Cardiac fibroblast (primary cell): ENCODE results near the gene SETBP1.
A peak's percentile ranks its signal among the peaks of the same experiment; 100 is the strongest.

Experiments
- DNase-seq, 2 donors: peaks; one replicate each; pipeline versions ENCODE4 v3.0.0 to v3.0.0-alpha.2; 2010; ENCODE audit warnings: low read depth in 2 of 2
- H3K4me3 ChIP-seq, 2 donors: replicated peaks in 1 of 2; 1 replicate in 1 of 2; 2 replicates in 1 of 2; pipeline ENCODE4 v1.5.1; 2011; ENCODE audit warnings: low read depth in 2 of 2, low read length in 2 of 2, mild to moderate bottlenecking in 2 of 2, moderate library complexity in 1 of 2
- TF ChIP-seq, protein P1 (sequence below): IDR thresholded peaks from one replicate; pipeline ENCODE4 v1.5.1; 2011; ENCODE audit warnings: low read depth, mild to moderate bottlenecking, low read length, inconsistent platforms

SETBP1 gene

GRCh38 chr18:44897816-44898215 lies 217.1 kb downstream of the SETBP1 start:
- no peak for DNase-seq
- TF ChIP-seq, protein P1, sequence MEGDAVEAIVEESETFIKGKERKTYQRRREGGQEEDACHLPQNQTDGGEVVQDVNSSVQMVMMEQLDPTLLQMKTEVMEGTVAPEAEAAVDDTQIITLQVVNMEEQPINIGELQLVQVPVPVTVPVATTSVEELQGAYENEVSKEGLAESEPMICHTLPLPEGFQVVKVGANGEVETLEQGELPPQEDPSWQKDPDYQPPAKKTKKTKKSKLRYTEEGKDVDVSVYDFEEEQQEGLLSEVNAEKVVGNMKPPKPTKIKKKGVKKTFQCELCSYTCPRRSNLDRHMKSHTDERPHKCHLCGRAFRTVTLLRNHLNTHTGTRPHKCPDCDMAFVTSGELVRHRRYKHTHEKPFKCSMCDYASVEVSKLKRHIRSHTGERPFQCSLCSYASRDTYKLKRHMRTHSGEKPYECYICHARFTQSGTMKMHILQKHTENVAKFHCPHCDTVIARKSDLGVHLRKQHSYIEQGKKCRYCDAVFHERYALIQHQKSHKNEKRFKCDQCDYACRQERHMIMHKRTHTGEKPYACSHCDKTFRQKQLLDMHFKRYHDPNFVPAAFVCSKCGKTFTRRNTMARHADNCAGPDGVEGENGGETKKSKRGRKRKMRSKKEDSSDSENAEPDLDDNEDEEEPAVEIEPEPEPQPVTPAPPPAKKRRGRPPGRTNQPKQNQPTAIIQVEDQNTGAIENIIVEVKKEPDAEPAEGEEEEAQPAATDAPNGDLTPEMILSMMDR: no peak
- no peak overlapping the region for H3K4me3 ChIP-seq

GRCh38 chr18:44898498-44898897 lies 217.8 kb downstream of the SETBP1 start:
- TF ChIP-seq, protein P1: no peak
- no peak overlapping the region for H3K4me3 ChIP-seq
- DNase-seq: no peak

GRCh38 chr18:44899832-44900231 lies 219.1 kb downstream of the SETBP1 start:
- H3K4me3 ChIP-seq: no peak overlapping the region
- TF ChIP-seq, protein P1: peak; percentile 16
- DNase-seq: no peak

DNA sequence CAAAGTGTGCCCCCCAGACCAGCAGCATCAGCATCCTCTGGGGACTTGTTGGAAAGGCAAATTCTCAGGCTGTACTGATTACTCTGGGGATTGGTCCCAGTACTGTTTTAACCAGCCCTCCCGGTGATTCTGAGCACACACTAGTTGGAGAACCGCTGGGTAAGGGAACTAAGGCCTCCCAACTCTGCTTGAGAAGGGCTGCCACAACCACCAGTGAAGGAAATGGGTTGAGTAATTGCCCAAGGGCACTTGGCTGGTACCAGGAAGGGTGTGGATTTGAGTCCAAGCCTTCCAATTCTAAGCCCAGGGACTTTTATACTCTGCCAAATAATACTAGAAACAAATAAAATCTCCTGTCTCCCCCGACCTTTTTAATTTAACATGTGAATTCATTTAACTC lies 219.9 kb downstream of the SETBP1 start:
- no peak for DNase-seq
- TF ChIP-seq, protein P1: no peak
- H3K4me3 ChIP-seq: no peak overlapping the region

DNA sequence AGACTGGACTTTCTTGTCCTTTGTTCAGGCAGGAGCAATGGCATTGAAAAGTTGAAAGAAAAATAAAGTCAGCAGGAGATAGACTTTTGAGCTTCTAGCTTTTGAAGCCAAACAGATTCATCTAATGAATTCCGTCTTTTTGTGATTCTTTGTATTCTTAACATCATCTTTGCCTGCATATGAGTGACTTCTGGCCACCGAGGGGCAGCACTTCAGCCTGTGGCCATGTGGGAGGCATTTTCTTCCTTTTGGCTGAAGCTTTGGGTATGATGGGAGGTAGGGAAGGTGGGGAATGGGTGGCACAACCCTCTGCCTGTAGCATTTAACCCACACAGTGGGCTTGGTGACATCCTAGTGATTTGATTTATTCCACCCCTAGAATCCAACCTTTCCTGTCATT lies 220.6 kb downstream of the SETBP1 start:
- TF ChIP-seq, protein P1: peak; percentile 42
- peak in 1 of 2 donors; percentile 27 for DNase-seq
- H3K4me3 ChIP-seq: no peak overlapping the region

DNA sequence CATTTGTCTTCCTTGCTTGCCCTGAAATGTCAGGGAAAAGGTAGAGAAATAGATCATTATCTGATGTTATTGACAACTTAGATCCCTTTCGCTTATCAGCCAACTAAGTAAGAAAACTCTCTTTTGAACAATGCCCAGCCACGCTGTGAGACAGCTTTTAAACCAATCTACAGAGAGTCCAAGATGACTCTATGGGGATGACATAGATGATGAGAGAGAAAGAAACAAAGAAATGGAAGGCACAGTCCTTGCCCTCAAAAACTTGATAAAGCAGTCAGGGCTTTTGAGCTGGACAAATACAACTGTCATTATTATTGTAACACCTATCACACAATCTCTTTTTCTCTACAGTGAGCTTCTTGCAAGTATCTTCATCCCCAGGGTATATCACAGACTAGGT lies 222.6 kb downstream of the SETBP1 start:
- DNase-seq: no peak
- TF ChIP-seq, protein P1: no peak
- H3K4me3 ChIP-seq: no peak overlapping the region

- DNase-seq: no peak
- TF ChIP-seq, protein P1: no peak
- H3K4me3 ChIP-seq: no peak overlapping the region
These were observed 224.1 kb downstream of the SETBP1 start for GRCh38 chr18:44904768-44905167.
